Measurements from ENCODE around the gene MBNL1.

DNA sequence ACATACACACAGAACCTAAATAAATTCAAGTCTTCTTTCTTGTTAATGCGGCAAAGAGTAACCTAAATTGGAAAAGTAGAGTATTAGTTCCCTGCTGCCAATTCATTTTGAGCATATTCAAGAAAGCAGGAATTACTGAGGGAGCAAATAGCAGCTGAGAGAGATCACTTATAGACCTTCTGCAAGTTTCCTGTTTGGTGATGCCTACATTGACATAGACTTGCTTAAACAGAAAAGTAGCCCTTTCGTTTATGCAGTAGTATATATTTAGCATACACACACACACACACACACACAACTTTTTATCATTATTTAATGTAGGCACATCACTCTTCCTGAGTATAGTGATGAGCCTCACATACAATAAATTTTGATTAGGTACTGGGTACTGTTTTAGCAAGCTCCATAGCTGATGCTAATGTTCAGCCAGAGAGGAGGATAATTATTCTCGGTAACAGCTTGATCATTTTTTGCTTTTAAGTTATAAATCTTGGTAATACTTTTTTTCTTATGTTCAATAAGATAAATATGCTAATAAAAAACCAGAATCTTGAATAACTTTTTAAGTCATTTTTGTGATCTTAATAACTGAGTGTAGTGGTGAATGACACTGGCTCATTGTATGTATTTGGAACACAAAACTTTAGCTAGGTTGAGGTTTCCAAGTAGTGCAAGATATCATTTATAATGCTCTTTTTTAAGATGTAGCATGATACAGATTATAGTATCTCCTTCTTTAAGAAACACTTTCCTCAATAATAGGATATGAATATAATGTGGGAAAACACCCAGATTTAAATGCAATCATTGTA is 174.7 kb downstream of the MBNL1 start:
- TF ChIP-seq, protein P1, sequence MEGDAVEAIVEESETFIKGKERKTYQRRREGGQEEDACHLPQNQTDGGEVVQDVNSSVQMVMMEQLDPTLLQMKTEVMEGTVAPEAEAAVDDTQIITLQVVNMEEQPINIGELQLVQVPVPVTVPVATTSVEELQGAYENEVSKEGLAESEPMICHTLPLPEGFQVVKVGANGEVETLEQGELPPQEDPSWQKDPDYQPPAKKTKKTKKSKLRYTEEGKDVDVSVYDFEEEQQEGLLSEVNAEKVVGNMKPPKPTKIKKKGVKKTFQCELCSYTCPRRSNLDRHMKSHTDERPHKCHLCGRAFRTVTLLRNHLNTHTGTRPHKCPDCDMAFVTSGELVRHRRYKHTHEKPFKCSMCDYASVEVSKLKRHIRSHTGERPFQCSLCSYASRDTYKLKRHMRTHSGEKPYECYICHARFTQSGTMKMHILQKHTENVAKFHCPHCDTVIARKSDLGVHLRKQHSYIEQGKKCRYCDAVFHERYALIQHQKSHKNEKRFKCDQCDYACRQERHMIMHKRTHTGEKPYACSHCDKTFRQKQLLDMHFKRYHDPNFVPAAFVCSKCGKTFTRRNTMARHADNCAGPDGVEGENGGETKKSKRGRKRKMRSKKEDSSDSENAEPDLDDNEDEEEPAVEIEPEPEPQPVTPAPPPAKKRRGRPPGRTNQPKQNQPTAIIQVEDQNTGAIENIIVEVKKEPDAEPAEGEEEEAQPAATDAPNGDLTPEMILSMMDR (IDR thresholded peaks at IDR 0.05): no peak
- TF ChIP-seq POLR2A (IDR thresholded peaks at IDR 0.05): no peak
- no peak for TF ChIP-seq EP300 (IDR thresholded peaks at IDR 0.05)
